ENCODE data around the gene FBXL17.

FBXL17 gene

GRCh38 chr5:108353087-108353486 is 28.8 kb downstream of the FBXL17 start:
- no peaks in the 10 kb centered on the region for H3K36me3 ChIP-seq (ENCODE audit: insufficient read depth, low read length)
- H3F3A ChIP-seq (ENCODE audit: low read depth): no peaks in the 10 kb centered on the region
- H3K9ac ChIP-seq (ENCODE audit: low read depth, low read length, poor library complexity, severe bottlenecking): no peak overlapping the region
- H3K4me1 ChIP-seq (ENCODE audit: insufficient read depth, low read length, poor library complexity, severe bottlenecking): no peaks in the 10 kb centered on the region
- no peaks in the 10 kb centered on the region for H3K79me2 ChIP-seq (ENCODE audit: insufficient read depth, low read length)
- H2AFZ ChIP-seq (ENCODE audit: low read length): no peak overlapping the region
- TF ChIP-seq EZH2phosphoT487 (IDR thresholded peaks at IDR 0.05; ENCODE audit: borderline replicate concordance) (no peak), CTCF (conservative IDR thresholded peaks at IDR 0.05; ENCODE audit: low read length) (no peak)
- no peaks in the 10 kb centered on the region for H4K20me1 ChIP-seq (ENCODE audit: insufficient read depth, low read length, poor library complexity, severe bottlenecking)
- no peaks in the 10 kb centered on the region for H3K27me3 ChIP-seq (ENCODE audit: insufficient read depth, low read length, poor library complexity, severe bottlenecking)
- H3K9me2 ChIP-seq (replicated peaks; ENCODE audit: low read depth, low read length): no peaks in the 10 kb centered on the region
- no peak overlapping the region for H3K4me3 ChIP-seq (ENCODE audit: low read length, poor library complexity, severe bottlenecking)
- H3K4me2 ChIP-seq (ENCODE audit: low read depth, low read length, poor library complexity, severe bottlenecking): no peak overlapping the region
- no peaks in the 10 kb centered on the region for H3K9me3 ChIP-seq (ENCODE audit: insufficient read depth, low read depth, low read length)

GRCh38 chr5:108345541-108346171 is 36.2 kb downstream of the FBXL17 start:
- no peak overlapping the region for H2AFZ ChIP-seq (ENCODE audit: low read length)
- no peak overlapping the region for H3K9ac ChIP-seq (ENCODE audit: low read depth, low read length, poor library complexity, severe bottlenecking)
- no peaks in the 10 kb centered on the region for H3F3A ChIP-seq (ENCODE audit: low read depth)
- H3K9me2 ChIP-seq (replicated peaks; ENCODE audit: low read depth, low read length): no peaks in the 10 kb centered on the region
- no peaks in the 10 kb centered on the region for H3K9me3 ChIP-seq (ENCODE audit: insufficient read depth, low read depth, low read length)
- no peaks in the 10 kb centered on the region for H3K27me3 ChIP-seq (ENCODE audit: insufficient read depth, low read length, poor library complexity, severe bottlenecking)
- H3K4me2 ChIP-seq (ENCODE audit: low read depth, low read length, poor library complexity, severe bottlenecking): no peak overlapping the region
- H3K79me2 ChIP-seq (ENCODE audit: insufficient read depth, low read length): no peaks in the 10 kb centered on the region
- no peaks in the 10 kb centered on the region for H3K36me3 ChIP-seq (ENCODE audit: insufficient read depth, low read length)
- no peak overlapping the region for H3K4me3 ChIP-seq (ENCODE audit: low read length, poor library complexity, severe bottlenecking)
- no peaks in the 10 kb centered on the region for H4K20me1 ChIP-seq (ENCODE audit: insufficient read depth, low read length, poor library complexity, severe bottlenecking)
- peaks cover 7% of the 10 kb centered on the region for H3K4me1 ChIP-seq (ENCODE audit: insufficient read depth, low read length, poor library complexity, severe bottlenecking)
- TF ChIP-seq CTCF (conservative IDR thresholded peaks at IDR 0.05; ENCODE audit: low read length): peak; percentile 53
- no peak for TF ChIP-seq EZH2phosphoT487 (IDR thresholded peaks at IDR 0.05; ENCODE audit: borderline replicate concordance)

GRCh38 chr5:108344103-108344822 is 37.6 kb downstream of the FBXL17 start:
- Histone ChIP-seq H3F3A (ENCODE audit: low read depth) (no peaks in the 10 kb centered on the region), H3K9me2 (replicated peaks; ENCODE audit: low read depth, low read length) (no peaks in the 10 kb centered on the region), H2AFZ (ENCODE audit: low read length) (no peak overlapping the region), H3K36me3 (ENCODE audit: insufficient read depth, low read length) (no peaks in the 10 kb centered on the region), H3K4me1 (ENCODE audit: insufficient read depth, low read length, poor library complexity, severe bottlenecking) (peaks cover 7% of the 10 kb centered on the region), H3K79me2 (ENCODE audit: insufficient read depth, low read length) (no peaks in the 10 kb centered on the region), H3K27me3 (ENCODE audit: insufficient read depth, low read length, poor library complexity, severe bottlenecking) (no peaks in the 10 kb centered on the region), H3K4me2 (ENCODE audit: low read depth, low read length, poor library complexity, severe bottlenecking) (no peak overlapping the region), H3K4me3 (ENCODE audit: low read length, poor library complexity, severe bottlenecking) (no peak overlapping the region), H3K9ac (ENCODE audit: low read depth, low read length, poor library complexity, severe bottlenecking) (no peak overlapping the region), H4K20me1 (ENCODE audit: insufficient read depth, low read length, poor library complexity, severe bottlenecking) (no peaks in the 10 kb centered on the region), H3K9me3 (ENCODE audit: insufficient read depth, low read depth, low read length) (no peaks in the 10 kb centered on the region)
- no peak for TF ChIP-seq EZH2phosphoT487 (IDR thresholded peaks at IDR 0.05; ENCODE audit: borderline replicate concordance)
- TF ChIP-seq CTCF (conservative IDR thresholded peaks at IDR 0.05; ENCODE audit: low read length): no peak
